Stimulated activated CD8-positive, alpha-beta memory T cell treated with anti-CD3 and anti-CD28 coated beads, Interleukin-15, amount 100 ng/mL, for 1 hour (primary cell): ENCODE data around the gene AXIN2.
"Not testable (repeated sequence)": the region's sequence is repeated elsewhere in the genome, so short reads cannot be mapped to it uniquely, and the experiment has no call there.

Experiments
- DNase-seq: peaks from one replicate; pipeline ENCODE4 v3.0.0-alpha.2; 2020; ENCODE audit warnings: low read depth

AXIN2 gene

DNA sequence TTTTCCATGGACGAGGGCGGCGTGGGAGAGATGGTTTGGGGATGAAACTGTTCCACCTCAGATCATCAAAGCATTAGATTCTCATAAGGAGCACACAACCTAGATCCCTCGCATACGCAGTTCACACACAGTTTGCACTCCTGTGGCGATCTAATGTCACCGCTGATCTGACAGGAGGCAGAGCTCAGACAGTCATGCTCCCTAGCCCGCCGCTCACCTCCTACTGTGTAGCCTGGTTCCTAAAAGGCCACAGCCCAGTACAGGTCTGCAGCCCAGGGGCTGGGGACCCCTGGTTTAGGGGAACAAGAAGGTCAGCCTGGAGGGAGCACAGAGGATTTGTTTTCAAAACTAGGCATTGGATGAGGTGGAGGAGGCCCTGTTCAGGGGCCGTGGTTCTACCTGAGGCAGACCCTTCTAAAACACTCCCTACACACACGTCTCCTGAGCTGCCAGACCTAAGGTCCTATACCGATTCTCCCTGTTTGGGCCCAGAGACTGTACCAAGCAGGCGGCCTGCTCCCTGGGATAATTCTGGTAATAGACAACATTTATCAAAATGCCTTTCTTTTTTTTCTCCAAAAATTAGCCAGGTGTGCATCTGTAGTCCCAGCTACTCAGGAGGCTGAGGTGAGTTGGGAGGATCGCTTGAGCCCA is 38.6 kb downstream of the AXIN2 start:
- no peak for DNase-seq

DNA sequence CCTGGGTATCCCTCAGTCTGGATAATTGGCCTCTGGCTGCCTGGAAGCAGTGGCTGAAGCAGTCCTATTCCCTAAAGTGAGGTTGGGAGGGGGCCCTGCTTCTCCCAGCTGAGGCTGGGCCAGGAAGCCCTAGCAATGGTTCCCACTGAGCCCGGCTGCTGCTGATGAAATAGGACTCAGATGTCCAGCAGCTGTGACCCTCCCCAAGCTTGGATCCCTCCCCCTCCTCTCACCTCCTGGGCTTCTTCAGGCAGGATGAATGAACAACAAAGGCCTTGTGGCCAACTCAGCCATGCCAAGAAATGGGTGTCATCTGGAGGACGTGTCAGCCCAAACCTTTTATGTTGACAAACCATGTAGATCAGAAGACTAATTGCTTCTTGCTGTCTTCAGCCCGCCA is 42.0 kb downstream of the AXIN2 start:
- no peak for DNase-seq

DNA sequence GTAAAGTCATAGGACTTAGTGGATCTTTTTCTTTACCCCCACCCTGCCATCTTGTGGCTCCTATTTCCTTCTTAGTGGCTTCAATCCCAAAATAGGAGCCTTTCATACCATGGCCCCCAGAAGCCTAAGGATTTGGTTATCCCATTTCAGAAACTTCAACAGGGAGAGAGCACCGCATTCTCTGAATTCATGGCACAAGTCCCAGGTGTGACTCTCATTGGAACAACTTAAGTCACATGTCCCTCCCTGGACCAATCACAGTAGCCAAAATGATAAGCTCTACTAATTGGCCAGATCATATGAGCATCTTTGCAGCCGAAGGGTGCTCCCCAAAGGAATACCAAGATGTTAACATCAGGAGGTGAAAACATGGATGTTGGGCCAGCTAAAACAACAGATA is 43.2 kb downstream of the AXIN2 start:
- no peak for DNase-seq

DNA sequence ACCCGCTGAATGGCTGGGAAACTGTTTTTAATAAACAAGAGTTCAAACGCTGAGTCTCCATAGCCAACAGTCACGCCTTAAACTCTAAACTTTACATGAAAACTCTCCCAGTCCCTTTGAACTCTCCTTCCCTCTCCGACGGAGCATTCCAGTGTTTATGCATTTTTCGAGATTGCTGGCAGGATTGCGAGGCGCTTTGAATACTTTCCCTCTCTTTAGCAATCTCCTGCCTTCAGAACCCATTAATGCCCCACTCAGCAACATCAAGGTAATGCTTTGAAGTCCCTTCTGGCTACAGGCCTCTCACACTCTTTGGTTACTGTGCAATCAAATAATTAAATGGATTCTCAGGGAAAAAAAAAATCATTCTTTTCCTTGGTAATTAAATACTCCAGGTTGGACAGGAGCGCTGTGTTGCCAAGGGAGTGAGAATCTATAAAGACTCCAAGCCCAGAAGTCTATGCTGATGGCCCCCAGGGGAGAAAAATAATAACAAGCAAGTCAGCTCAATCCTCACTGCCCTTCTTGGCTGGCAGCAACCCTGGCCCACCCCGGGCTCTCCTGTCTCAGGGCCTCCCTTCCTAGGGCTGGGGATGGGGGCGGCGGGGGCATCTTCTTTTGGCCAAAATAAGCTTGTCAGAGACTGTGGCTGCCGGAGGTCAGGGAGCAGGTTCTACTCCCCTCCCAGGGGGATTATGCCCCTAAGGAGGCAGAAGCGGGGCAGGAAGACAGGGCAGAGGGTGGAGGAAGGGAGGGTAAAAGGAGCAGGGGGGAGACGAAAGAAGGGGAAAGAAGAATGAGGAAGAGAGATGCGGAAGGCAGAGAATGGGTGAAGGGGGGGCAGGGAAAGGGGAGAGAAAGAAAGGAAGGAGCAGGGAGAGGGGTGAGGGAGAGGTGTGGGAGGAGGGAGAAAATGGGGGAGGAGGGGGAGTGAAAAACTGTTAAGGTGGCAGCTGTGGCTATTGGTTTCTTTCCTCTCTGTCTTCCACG is 45.2 kb downstream of the AXIN2 start:
- no peak for DNase-seq

DNA sequence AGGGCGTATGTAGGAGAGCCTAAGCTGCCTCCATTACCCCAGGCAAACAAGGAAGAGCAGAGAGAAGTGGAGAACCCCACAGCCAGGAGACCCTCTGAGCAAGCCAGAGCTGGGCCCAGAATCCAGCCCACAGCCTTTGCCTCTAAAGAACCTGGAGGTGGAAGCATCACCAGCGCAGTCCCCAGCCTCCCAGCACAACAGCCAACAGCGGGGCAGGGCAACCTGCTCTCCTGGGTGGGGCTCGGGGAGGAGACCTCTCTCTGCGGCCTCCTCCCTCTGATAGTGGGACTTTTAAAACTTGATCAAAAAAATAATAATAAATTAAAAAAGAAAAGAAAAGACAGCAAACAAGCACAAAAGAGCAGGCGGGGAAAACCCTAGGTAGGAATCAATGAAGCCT is 45.9 kb downstream of the AXIN2 start:
- DNase-seq = no peak

DNA sequence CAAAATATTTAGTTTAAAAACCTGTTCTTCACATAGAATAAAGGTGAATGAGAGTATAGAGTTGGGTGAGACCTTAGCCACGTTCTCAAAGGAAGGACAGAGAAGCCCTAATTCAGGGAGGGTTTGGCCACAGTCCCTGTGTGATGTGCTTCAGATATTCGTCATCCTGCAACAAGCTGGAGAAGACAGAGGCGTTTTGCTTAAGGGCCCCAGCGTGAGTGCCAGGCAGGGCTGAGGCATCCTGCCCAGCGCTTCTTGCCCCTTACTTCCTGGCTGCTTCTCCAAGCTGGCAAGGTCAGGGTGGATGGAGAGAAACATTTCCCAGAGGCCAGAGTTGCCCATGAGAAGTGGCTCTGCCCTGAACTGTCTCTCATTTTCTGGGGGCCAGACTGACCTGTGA is 46.9 kb downstream of the AXIN2 start:
- DNase-seq = no peak

DNA sequence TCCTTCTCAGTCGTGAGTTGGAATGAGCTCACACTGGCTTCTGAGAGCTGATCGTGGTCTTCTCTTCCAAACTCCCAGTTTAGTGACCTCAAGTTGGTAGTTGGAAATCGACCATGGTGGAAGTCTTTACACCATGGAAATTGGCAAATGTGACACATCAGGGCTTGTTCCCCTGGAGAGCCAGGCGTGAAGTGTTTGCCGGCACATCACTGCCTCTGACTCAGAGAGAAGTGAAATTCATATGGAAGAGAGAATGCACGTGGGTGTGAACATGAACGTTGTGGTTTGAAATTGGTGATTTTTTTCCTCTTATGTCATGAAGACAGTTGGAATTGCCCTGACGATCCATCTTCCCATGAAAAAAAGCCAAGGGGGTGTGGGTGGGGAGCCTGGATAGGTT is 47.4 kb downstream of the AXIN2 start:
- DNase-seq = no peak

DNA sequence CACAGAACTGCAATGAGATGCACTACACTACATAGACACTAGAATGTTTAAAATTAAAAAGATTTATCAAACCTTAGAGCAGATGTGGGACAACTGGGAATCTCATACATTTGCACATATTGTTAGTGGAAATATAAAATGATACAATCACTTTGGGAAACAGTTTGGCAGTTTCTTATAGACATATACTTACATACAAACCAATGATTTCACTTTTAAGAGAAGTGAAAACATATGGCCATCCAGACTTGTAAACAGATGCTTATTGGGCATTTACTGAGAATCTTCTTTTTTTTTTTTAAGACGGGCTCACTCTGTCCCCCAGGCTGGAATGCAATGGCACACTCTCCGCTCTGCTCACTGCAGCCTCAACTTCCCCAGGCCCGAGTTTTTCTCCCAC is 50.1 kb downstream of the AXIN2 start:
- no peak for DNase-seq

DNA sequence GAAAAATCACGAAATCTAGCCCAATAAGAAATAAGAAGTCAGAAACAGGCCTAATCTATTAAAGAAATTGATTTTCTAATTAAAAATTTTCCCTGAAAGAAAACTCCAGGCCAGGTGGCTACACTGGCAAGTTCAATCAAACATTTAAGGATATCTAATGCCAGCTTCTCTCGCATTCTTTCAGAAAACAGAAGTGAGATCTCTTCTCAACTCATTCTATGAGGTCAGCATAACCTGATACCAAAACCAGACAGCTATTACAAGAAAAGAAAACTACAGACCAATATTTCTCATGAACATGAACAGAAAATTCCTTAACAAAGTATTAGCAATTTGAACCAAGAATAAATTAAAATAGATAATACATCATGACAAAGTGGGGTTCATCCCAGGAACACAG is 52.4 kb downstream of the AXIN2 start:
- no peak for DNase-seq

DNA sequence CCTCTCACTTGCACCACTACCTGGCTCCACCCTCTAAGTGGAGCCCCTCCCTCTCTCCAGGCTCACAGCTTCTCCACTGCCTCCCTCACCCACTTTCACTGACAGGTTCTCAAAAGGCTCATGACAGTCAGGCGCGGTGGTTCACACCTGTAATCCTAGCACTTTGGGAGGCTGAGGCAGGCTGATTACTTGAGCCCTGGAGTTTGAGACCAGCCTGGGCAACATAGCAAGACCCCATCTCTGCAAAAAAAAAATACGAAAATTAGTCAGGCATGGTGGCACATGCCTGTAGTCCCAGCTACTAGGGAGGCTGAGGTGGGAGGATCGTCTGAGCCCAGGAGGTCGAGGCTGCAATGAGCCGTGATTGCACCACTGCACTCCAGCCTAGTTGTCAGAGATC is 56.8 kb downstream of the AXIN2 start:
- DNase-seq = not testable (repeated sequence)

DNA sequence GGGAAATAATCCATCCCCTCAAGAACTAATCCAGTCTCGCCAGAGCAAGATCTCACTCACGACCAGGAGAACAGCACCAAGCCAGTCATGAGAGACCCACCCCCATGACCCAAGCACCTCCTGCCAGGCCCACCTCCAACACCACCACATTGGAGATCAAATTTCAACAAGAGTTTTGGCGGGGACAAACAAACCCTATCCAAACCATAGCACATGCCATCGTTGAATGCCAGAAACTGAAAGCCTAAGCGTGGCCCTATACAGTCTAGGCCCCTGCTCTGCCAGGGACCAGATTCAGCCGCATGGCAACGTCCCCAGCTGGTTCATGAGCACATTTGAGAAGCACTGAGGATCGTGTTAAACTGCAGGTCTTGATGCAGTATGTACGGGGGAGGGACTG is 57.3 kb downstream of the AXIN2 start:
- DNase-seq = no peak

DNA sequence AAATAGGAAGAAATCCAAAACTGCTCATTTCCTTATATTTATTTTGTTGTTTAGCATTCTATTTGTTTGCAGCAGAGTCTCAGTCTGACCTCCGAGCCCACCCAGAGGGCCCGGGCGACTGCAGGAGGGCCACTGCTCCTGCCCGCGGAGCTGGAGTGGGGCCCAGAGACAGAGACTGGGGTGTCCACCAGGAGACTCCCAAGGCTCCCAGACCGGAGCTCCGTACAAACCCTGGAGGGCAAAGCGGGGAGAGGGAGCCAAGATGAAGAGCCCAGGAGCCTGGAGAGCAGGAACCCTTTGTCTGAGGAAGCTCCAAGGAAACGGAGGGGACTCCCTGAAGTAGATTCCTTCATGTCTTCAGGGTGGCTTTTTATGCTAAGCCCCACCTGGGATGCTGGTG is 57.9 kb downstream of the AXIN2 start:
- no peak for DNase-seq

DNA sequence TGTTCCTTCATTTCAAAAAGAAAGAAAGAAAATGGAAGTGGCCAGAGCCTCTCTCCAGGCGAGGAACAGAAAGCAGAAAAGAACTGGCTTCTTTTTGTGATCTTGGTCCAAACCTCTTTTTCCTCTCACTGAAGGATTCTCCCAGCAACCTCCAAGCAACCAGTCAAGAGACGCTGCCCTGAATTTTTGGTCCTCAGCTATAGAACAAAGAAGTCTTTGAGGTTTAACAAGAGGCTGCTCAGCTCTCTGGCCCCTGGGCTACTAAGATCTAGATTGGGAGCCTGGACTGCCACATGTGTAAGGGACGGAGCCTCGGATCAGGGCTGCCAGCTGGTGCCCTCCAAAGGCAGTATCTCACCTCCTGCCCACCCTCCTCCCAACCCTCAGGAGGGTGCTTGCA is 62.6 kb downstream of the AXIN2 start:
- DNase-seq = no peak

DNA sequence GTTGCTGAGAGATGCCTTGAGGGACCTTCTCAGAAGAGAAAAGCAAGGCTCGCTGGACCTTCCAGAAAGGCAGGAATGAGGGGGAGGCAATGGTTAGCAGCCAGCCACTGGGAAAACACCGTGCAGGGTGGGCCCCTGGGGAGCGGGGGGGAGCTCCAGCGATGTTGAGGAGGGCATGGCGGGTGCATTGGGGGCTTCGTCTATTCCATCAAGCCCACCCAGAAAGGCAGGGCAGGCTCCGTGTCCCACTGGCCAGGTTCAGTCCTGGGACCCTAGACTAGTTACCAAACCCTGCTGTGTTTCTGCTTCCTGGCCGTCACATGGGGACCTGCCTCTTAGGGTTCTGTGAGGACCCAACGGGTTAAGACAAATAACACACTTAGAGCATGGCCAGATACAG is 64.6 kb downstream of the AXIN2 start:
- DNase-seq = no peak

DNA sequence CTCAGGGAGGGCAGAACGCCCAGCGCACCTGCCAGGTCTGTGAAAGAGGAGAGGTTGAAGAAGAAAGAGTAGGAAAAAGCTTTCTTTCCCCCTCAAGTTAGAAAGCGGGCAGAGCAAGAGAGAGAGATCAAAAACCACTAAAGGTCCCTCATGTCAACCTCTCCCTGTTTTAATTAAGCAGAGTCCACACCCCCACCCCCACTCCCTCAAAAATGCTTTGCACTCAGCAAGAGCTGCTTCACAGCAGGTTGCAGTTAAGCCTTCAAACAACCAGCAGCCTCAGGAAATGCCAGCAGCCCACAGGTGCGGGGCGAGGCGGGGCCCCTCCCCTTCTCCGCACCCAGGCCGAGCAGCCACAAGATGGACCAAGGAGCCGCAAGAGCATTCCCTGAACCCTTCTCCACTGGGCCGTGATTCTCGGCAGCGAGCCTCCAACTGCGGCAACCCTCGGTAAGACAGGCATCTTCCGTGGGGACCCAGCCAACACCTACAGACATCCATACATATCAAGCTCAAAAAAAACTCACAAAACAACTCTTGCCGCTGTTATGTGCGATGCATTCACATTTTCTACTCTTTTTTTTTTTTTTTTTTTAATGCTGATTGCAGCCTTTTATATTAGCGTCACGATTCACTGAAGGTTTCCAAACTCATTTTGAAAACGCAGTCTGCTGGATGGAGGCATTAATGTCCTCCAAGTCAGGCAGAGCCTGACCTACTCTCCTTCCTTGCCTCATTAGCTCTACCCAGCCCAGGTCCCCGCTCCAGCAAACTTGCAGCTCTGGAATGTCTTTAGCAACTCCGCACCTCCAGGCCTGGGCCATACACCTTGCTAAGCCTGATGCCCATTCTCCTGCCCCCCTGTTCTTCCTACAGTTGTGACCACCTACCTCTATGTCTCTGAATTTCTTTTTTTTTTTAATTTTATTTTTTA is 66.1 kb downstream of the AXIN2 start:
- no peak for DNase-seq

DNA sequence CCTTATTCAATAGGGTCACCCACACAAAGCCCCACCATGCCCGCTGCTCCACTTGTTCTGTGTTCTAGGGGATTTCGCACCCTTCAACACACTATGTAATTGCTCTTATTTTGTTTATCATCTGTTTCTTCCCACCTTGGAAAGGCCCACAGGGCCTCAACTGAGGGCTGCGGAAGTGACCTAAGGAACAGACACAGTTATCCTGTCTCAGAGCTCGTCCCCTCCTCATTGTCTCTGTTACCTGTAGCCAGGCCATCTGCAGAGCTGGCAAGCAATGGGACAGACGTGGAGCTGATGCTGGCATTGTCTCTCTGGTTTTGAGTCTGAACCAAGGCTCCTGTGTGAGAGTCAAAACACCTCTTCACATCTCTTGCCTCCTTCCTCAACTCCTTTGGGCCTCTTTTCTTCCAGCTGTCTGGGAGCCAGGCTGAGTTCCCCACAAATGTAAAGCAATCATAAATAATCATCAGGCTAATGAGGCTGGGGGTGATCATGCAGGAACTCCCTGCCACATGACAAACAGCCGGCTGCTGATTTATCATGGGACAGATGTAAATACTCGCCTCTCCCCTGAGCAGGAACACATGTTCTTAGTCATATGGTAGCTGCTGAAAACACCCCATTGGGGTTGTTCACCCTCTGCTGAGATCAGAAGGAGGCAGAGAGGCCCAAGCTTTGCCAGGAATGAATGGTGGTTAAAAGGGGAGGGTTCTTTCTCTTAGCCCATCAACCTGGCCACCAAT is 71.9 kb downstream of the AXIN2 start:
- DNase-seq = no peak

DNA sequence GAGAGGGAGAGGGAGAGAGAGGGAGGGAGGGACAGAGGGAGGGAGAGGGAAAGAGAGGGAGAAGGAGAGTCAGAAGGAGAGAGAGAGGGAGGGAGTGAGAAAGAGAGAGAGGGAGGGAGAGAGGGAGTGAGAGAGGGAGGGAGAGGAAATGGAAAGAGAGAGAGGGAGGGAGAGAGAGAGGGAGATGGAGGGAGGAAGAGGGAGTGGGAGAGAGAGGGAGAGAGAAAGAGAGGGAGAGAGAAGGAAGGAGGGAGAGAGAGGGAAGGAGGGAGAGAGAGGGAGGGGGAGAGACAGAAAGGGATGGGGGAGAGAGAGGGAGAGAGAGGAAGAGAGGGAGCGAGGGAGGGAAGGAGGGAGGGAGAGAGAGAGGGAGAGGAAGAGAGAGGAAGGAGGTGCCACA is 72.8 kb downstream of the AXIN2 start:
- DNase-seq = no peak

DNA sequence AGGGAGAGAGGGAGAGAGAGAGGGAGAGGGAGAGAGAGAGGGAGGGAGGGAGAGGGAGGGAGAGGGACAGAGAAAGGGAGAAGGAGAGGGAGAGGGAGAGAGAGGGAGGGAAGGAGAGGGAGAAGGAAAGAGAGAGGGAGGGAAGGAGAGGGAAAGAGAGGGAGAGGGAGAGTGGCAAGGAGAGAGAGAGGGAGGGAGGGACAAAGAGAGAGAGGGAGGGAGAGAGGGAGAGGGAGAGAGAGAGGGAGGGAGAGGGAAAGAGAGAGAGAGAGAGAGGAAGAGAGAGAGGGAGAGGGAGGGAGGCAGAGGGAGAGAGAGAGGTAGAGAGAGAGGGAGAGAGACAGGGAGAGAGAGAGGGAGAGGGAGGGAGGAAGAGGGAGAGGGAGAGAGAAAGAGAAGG is 73.5 kb downstream of the AXIN2 start:
- DNase-seq = no peak

DNA sequence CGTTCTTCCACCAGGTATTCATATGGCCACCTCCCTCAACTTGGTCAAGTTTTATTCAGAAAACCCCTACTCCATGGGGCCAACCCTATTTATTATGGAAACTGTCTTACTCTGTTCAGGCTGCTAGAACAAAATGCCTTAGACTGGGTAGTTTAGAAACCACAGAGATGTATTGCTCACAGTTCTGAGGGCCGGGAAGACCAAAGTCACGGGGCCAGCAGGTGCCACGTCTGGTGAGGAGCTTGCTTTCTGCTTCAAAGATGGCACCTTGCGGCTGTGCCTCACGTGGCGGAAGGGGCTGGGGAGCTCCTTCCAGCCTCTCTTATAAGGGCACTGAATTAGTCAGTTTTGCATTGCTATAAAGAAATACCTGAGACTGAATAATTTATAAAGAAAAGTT is 74.3 kb downstream of the AXIN2 start:
- no peak for DNase-seq

DNA sequence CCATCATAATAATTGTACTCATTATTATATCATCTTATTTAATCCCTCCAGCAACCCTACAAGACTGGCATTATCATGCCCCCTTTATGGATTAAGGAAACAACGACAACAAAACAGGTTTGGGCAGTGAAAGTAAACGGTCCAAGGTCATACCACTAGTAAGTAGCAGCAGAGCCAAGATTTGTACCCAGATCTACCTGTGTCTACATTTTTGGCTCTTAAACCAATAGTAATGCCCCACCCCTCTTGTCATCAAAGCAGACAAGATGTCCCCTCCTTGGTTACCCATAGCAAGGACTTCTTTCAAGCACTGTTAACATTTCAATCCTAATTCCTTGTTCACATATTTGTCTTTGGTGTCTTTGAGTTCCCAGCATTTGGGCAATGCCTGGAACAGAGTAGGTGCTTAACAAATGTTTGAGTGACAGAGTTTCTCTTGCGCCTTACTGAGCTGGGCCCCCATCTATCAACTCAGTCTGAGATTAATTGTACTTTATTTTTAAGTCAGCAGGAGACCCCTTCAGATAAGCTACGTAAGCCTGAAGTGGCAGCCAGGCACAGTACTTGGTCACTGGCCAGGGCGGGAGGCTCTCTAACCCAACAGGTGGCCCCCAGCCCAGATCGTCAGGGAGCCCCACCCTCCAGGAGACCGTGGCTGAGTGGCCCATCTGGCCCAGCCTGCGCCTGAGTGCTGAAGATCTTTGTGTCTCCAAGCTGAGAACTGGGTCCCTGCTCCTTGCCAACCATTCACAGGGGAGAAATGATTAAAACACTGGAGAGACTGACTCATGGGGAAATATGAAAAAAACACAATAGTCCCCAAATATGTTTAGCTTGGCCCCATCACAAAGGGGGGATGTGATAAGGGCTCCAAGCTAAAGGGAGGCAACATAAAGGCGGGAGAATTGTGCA is 75.8 kb downstream of the AXIN2 start:
- no peak for DNase-seq

DNA sequence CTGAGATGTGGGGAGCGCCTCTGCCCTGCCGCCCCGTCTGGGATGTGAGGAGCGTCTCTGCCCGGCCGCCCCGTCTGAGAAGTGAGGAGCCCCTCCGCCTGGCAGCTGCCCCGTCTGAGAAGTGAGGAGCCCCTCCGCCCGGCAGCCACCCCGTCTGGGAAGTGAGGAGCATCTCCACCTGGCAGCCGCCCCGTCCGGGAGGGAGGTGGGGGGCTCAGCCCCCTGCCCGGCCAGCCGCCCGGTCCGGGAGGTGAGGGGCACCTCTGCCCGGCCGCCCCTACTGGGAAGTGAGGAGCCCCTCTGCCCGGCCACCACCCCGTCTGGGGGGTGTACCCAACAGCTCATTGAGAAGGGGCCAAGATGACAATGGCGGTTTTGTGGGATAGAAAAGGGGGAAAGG is 77.0 kb downstream of the AXIN2 start:
- DNase-seq = not testable (repeated sequence)
